Activated CD4-positive, alpha-beta T cell treated with anti-CD3 and anti-CD28 coated beads, Interleukin-2, amount 10 ng/mL, durations not matched to agents 7 days and 5 days (primary cell): Measurements from ENCODE around the gene NME4. TPM values are rescaled to one million over a fixed set of nuclear protein-coding genes. Genes with fewer than 3 reads are reported as not detected.

ENCODE experiments used
- CTCF ChIA-PET: fragments of 350-600 bp; sonication (Branson Sonifier 250); formaldehyde crosslinking; loops from one replicate; lab custom pipeline; 2021; ENCODE audit warnings: antibody characterized with exemption; lab: Charles Lee
- POLR2A ChIA-PET: fragments of 350-600 bp; sonication (Branson Sonifier 250); formaldehyde crosslinking; loops from one replicate; lab custom pipeline; 2021; ENCODE audit warnings: antibody characterized with exemption; lab: Charles Lee
- DNase-seq: peaks from one replicate; pipeline ENCODE4 v3.0.0-alpha.2; 2020
- H3K27ac Mint-ChIP-seq: one replicate; pipeline ENCODE4 v1.8.0; 2021; ENCODE audit warnings: mild to moderate bottlenecking, moderate library complexity, mixed read lengths
- H3K27me3 Mint-ChIP-seq: one replicate; pipeline ENCODE4 v1.8.0; 2021; ENCODE audit warnings: mixed read lengths
- H3K36me3 Mint-ChIP-seq: one replicate; pipeline ENCODE4 v1.8.0; 2021; ENCODE audit warnings: low read depth, mixed read lengths
- H3K4me1 Mint-ChIP-seq: one replicate; pipeline ENCODE4 v1.8.0; 2021; ENCODE audit warnings: mixed read lengths
- H3K4me3 Mint-ChIP-seq: one replicate; pipeline ENCODE4 v1.8.0; 2021; ENCODE audit warnings: mild to moderate bottlenecking, moderate library complexity, mixed read lengths
- H3K9me3 Mint-ChIP-seq: one replicate; pipeline ENCODE4 v1.8.0; 2021; ENCODE audit warnings: mixed read lengths
- total RNA-seq, 2 experiments: library from RNA; stranded (reverse); gene quantifications; one replicate each; pipeline ENCODE4 v1.2.3, GENCODE V29; 2021

The NME4 gene
- total RNA-seq, 2 experiments from 2014 or later = 27.0 to 30.9 TPM

GRCh38 chr16:441447-441846, 44.4 kb downstream of the NME4 start:
- Mint-ChIP-seq H3K4me1 (no peaks in the 10 kb centered on the region), H3K36me3 (no peaks in the 10 kb centered on the region), H3K27me3 (no peaks in the 10 kb centered on the region), H3K27ac (no peak overlapping the region), H3K9me3 (no peaks in the 10 kb centered on the region), H3K4me3 (no peak overlapping the region)
- ChIA-PET POLR2A (no interaction called here), CTCF (no interaction called here)
- DNase-seq = no peak

- ChIA-PET CTCF (no interaction called here), POLR2A (no interaction called here)
- no peak for DNase-seq
- no peak overlapping the region for H3K27ac Mint-ChIP-seq
- no peak overlapping the region for H3K4me3 Mint-ChIP-seq
- H3K27me3 Mint-ChIP-seq = no peaks in the 10 kb centered on the region
- no peaks in the 10 kb centered on the region for H3K36me3 Mint-ChIP-seq
- H3K9me3 Mint-ChIP-seq = no peaks in the 10 kb centered on the region
- H3K4me1 Mint-ChIP-seq = no peaks in the 10 kb centered on the region
Measured at GRCh38 chr16:442976-443375, 46.0 kb downstream of the NME4 start.

GRCh38 chr16:444027-444426, 47.0 kb downstream of the NME4 start:
- DNase-seq = no peak
- no peak overlapping the region for H3K27ac Mint-ChIP-seq
- no peaks in the 10 kb centered on the region for H3K36me3 Mint-ChIP-seq
- ChIA-PET CTCF (interaction anchor here (0.5 kb wide), 1 partner anchor 57 kb away, joined by 5 read pairs; no protein-coding TSS in a partner anchor), POLR2A (no interaction called here)
- no peak overlapping the region for H3K4me3 Mint-ChIP-seq
- H3K9me3 Mint-ChIP-seq = no peaks in the 10 kb centered on the region
- no peaks in the 10 kb centered on the region for H3K4me1 Mint-ChIP-seq
- H3K27me3 Mint-ChIP-seq = no peaks in the 10 kb centered on the region

GRCh38 chr16:445566-445965, 48.6 kb downstream of the NME4 start:
- no peaks in the 10 kb centered on the region for H3K9me3 Mint-ChIP-seq
- no peaks in the 10 kb centered on the region for H3K4me1 Mint-ChIP-seq
- no peaks in the 10 kb centered on the region for H3K27me3 Mint-ChIP-seq
- ChIA-PET POLR2A (no interaction called here), CTCF (no interaction called here)
- no peak for DNase-seq
- H3K4me3 Mint-ChIP-seq = no peak overlapping the region
- H3K36me3 Mint-ChIP-seq = no peaks in the 10 kb centered on the region
- no peak overlapping the region for H3K27ac Mint-ChIP-seq

Other genes with a start within 250 kb of the NME4 start
- gene HBZ, start 244.6 kb upstream of the NME4 start, total RNA-seq = not detected
- not detected for gene HBM, start 231.2 kb upstream of the NME4 start, total RNA-seq
- gene HBA2, start 224.3 kb upstream of the NME4 start, total RNA-seq = under 1 TPM in 1 of 2 experiments, not detected in 1; 0.40 TPM
- gene HBA1, start 220.5 kb upstream of the NME4 start, total RNA-seq = not detected
- not detected for gene HBQ1, start 216.7 kb upstream of the NME4 start, total RNA-seq
- 10 to 100 TPM; 52.6 to 53.7 TPM for gene LUC7L, start 167.8 kb upstream of the NME4 start, total RNA-seq
- 10 to 100 TPM; 16.0 to 19.6 TPM for gene FAM234A, start 162.4 kb upstream of the NME4 start, total RNA-seq
- not detected for gene RGS11, start 121.3 kb upstream of the NME4 start, total RNA-seq
- not detected for gene ARHGDIG, start 116.6 kb upstream of the NME4 start, total RNA-seq
- gene PDIA2, start 114.0 kb upstream of the NME4 start, total RNA-seq = not detected
- 10 to 100 TPM; 25.5 to 30.6 TPM for gene AXIN1, start 44.5 kb upstream of the NME4 start, total RNA-seq
- 10 to 100 TPM; 78.4 to 80.0 TPM for gene MRPL28, start 26.7 kb upstream of the NME4 start, total RNA-seq
- gene PGAP6, start 15.2 kb upstream of the NME4 start, total RNA-seq = 10 to 100 TPM; 85.2 to 99.2 TPM
- 1 to 10 TPM; 5.3 to 6.9 TPM for gene DECR2, start 4.7 kb downstream of the NME4 start, total RNA-seq
- 10 to 100 TPM; 22.7 to 26.0 TPM for gene RAB11FIP3, start 28.4 kb downstream of the NME4 start, total RNA-seq
- gene CAPN15, start 130.5 kb downstream of the NME4 start, total RNA-seq = 10 to 100 TPM; 59.1 to 72.1 TPM
- not detected for gene PRR35, start 163.2 kb downstream of the NME4 start, total RNA-seq
- gene NHLRC4, start 169.8 kb downstream of the NME4 start, total RNA-seq = 1 to 10 TPM; 1.9 to 2.7 TPM
- gene PIGQ, start 172.8 kb downstream of the NME4 start, total RNA-seq = 10 to 100 TPM; 44.5 to 46.1 TPM
- gene RAB40C, start 192.9 kb downstream of the NME4 start, total RNA-seq = 10 to 100 TPM; 13.3 to 17.6 TPM
- gene WFIKKN1, start 233.8 kb downstream of the NME4 start, total RNA-seq = 1 to 10 TPM; 1.8 to 2.7 TPM
- gene METTL26, start 239.1 kb downstream of the NME4 start, total RNA-seq = 10 to 100 TPM; 63.7 to 78.0 TPM
- gene MCRIP2, start 244.6 kb downstream of the NME4 start, total RNA-seq = 10 to 100 TPM; 17.3 to 20.2 TPM